ENCODE measurements around the gene NPB.

NPB gene

DNA sequence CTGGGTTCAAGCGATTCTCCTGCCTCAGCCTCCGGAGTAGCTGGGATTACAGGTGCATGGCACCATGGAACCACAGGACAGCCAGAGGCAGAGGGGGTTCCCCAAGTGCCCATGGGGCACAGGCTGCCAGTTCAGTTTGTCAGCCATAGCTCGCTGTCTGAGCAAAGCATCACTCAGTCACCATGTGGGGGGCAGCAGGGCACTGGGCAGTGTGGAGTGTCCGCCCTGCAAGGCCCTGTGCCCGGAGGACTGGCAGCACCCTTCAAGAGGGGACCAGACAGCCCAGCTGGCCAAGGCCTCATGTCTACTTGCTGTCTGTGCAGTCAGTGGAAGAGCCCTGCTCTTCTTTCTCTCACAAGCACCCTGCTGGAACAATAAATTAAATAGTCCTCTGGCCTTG, 17.1 kb upstream of the NPB start:
- no peak for DNase-seq
- Mint-ChIP-seq H3K4me3 (no peak overlapping the region), H3K27ac (no peak overlapping the region), H3K4me1 (peaks cover 30% of the 10 kb centered on the region), H3K27me3 (no peaks in the 10 kb centered on the region), H3K36me3 (peaks cover 56% of the 10 kb centered on the region), H3K9me3 (no peaks in the 10 kb centered on the region)
- CTCF ChIA-PET = interaction anchor here (0.8 kb wide), 1 partner anchor 15 kb away, joined by 3 read pairs; no protein-coding TSS in a partner anchor

DNA sequence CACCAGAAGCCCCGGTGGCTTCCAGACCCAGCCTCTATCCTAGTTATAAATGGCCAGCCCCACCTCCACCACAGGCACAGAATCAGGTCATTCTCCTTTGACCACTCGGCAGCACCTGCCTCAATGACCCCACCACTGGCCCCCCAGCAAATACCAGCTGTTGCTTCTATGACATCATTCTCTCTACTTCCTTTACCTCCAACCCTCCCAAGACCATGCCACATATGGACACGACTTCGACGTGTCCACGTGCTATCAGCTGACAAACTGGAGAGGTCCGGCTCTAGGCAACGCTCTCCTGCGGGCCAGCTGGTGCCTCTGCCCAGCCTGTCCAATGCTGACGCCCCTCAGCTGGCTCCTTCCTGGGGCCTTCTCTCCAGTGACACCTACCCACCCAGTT, 16.6 kb upstream of the NPB start:
- H3K27ac Mint-ChIP-seq = peak overlapping the region; percentile 77
- H3K36me3 Mint-ChIP-seq = peaks cover 57% of the 10 kb centered on the region
- H3K4me1 Mint-ChIP-seq = peaks cover 35% of the 10 kb centered on the region
- H3K27me3 Mint-ChIP-seq = no peaks in the 10 kb centered on the region
- no peak overlapping the region for H3K4me3 Mint-ChIP-seq
- CTCF ChIA-PET = interaction anchor here (0.8 kb wide), 1 partner anchor 16 kb away, joined by 3 read pairs; no protein-coding TSS in a partner anchor
- no peaks in the 10 kb centered on the region for H3K9me3 Mint-ChIP-seq
- no peak for DNase-seq

DNA sequence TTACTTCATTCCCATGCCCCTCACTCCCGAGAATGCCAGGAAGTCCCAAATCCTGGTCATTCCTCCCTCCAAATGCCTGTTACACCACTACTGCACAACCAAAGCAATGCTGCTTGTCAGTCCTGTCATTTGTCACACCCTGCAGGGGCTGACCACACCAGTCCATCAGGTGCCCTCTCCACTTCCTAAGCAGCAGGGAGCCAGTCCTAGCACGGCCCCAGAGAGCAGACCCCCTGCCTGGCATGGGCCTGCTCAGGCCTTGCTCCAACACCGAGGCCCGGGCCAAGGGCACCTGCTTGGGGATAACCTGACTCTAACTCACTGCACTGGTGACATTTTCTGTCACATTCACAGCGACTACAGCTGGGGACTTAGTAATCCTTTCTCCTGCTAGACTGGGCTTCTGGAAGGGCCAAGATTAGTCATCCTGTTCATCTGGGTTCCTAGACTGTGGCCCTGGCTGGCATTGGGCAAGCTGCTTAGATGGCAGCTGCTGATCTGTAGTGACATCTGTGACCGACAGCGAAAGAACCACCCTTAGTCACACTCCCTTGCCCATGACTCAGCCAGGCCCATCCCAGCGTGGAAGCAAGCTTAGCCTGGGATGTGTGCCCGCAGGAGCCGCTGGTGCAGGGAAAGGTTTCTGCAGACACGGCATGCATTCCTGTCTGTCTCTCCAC, 16.0 kb upstream of the NPB start:
- Mint-ChIP-seq H3K4me3 (no peak overlapping the region), H3K4me1 (peaks cover 37% of the 10 kb centered on the region), H3K27me3 (no peaks in the 10 kb centered on the region), H3K36me3 (peaks cover 59% of the 10 kb centered on the region), H3K27ac (peak overlapping the region; percentile 77), H3K9me3 (no peaks in the 10 kb centered on the region)
- no peak for DNase-seq
- CTCF ChIA-PET = interaction anchor here (0.8 kb wide), 1 partner anchor 16 kb away, joined by 3 read pairs; no protein-coding TSS in a partner anchor

DNA sequence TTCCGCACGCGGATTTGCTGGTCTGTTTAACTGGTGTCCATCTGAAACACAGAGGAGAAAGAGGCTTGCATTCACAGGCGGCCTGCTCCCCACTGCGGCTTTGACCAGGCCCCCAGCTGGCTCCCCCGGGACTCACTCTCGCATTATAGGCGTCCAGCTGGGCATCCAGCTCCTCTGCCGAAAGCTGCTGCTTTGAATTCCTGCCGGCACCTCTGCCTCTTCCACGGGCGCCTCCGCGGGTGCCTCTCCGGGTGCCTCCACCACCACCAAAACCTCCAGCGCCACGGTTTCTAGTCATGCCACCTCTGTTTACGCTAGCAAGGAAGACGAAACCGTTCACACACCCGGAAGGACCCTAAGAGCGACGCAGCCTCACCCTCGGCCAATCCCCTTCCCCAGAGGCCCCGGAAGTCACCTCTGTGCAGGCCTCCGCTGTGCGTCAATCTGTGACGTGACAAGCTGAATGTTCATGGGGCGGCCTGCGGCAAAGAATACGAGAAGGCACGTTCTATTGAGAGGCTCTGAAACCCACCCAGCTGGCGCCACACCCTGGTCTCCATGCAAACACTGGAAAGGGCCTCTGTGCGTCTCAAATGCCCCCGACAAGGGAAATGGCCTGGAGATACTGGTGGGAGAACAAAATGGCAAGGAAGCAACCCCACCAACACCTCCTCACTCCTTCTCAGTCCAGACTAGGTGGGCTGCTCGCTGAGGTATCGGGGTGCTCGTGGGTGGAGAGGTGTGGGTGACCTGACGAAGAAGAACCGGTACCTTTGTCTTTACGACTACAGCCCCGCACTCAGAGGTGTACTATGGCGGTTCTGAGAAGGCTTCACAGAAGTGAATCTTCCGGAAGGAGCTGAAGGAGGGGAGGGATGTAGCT, 13.7 kb upstream of the NPB start:
- CTCF ChIA-PET = no interaction called here
- H3K4me3 Mint-ChIP-seq = peak overlapping the region; percentile 56
- no peaks in the 10 kb centered on the region for H3K27me3 Mint-ChIP-seq
- peaks cover 51% of the 10 kb centered on the region for H3K36me3 Mint-ChIP-seq
- peaks cover 43% of the 10 kb centered on the region for H3K4me1 Mint-ChIP-seq
- peak overlapping the region; percentile 37 for H3K27ac Mint-ChIP-seq
- DNase-seq = no peak
- no peaks in the 10 kb centered on the region for H3K9me3 Mint-ChIP-seq

- no peaks in the 10 kb centered on the region for H3K9me3 Mint-ChIP-seq
- H3K4me3 Mint-ChIP-seq = peak overlapping the region; percentile 56
- no peak for DNase-seq
- H3K36me3 Mint-ChIP-seq = peaks cover 49% of the 10 kb centered on the region
- CTCF ChIA-PET = no interaction called here
- peak overlapping the region; percentile 81 for H3K27ac Mint-ChIP-seq
- peaks cover 45% of the 10 kb centered on the region for H3K4me1 Mint-ChIP-seq
- H3K27me3 Mint-ChIP-seq = no peaks in the 10 kb centered on the region
Measured at GRCh38 chr17:81888988-81889595, 12.9 kb upstream of the NPB start.

DNA sequence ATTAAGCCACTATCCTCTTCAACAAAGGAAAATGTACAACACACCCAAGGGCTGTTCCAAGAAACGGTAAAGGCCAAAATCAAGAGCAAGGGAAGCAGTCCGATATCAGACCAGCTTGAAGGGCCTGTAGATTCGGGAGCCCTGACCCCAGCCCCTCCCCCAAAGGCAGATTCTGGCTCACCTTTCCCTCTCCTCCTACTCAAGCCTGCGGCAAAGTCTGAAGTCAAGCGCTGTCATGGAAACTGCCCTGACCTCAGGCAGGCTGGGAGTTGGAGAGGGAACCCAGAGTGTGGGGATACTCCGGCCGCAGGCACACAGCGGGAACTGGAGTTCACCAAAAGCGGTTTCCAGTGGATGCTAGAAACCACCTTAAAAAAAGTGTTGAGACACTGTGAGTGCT, 12.4 kb upstream of the NPB start:
- no peaks in the 10 kb centered on the region for H3K27me3 Mint-ChIP-seq
- peak overlapping the region; percentile 81 for H3K27ac Mint-ChIP-seq
- CTCF ChIA-PET = no interaction called here
- H3K4me3 Mint-ChIP-seq = peak overlapping the region; percentile 87
- DNase-seq = no peak
- H3K4me1 Mint-ChIP-seq = peaks cover 45% of the 10 kb centered on the region
- H3K36me3 Mint-ChIP-seq = peaks cover 45% of the 10 kb centered on the region
- no peaks in the 10 kb centered on the region for H3K9me3 Mint-ChIP-seq

- Mint-ChIP-seq H3K4me3 (peak overlapping the region; percentile 87), H3K27ac (peak overlapping the region; percentile 98), H3K4me1 (peaks cover 42% of the 10 kb centered on the region), H3K36me3 (peaks cover 40% of the 10 kb centered on the region), H3K27me3 (no peaks in the 10 kb centered on the region), H3K9me3 (no peaks in the 10 kb centered on the region)
- CTCF ChIA-PET = interaction anchor here (0.6 kb wide), 1 partner anchor 36 kb away, joined by 3 read pairs; no protein-coding TSS in a partner anchor
- DNase-seq = peak; percentile 59
Measured at GRCh38 chr17:81890447-81891302, 11.4 kb upstream of the NPB start.

DNA sequence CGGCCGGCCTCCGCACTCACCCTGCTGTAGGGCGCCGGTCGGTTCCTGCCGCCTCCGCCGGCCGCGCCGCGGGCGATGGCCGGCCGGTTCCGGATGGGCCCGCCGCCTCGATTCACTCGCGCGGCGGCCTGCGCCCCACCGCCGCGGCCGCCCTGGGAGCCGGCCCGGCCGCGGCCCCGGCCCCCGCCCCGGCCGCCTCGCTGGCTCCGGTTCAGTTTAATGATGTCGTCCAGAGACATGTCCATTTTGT, 10.8 kb upstream of the NPB start:
- CTCF ChIA-PET = interaction anchor here (0.6 to 1.3 kb wide), 3 partner anchors 22 to 36 kb away, joined by 3 read pairs; no protein-coding TSS in a partner anchor
- peak overlapping the region; percentile 99 for H3K27ac Mint-ChIP-seq
- DNase-seq = no peak
- peaks cover 37% of the 10 kb centered on the region for H3K36me3 Mint-ChIP-seq
- H3K4me3 Mint-ChIP-seq = peak overlapping the region; percentile 96
- H3K9me3 Mint-ChIP-seq = no peaks in the 10 kb centered on the region
- H3K27me3 Mint-ChIP-seq = no peaks in the 10 kb centered on the region
- H3K4me1 Mint-ChIP-seq = peaks cover 37% of the 10 kb centered on the region

DNA sequence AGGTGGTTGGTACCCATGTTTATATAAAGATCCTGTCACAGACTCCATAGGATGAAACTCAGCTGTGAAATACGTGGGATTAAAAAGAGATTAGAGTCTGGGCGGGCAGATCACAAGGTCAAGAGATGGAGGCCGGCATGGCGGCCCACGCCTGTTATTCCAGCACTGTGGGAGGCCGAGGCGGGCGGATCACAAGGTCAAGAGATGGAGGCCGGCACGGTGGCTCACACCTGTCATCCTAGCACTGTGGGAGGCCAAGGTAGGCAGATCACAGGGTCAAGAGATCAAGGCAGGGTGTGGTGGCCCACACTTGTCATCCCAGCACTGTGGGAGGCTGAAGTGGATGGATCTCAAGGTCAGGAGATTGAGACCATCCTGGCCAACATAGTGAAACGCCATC, 6.6 kb upstream of the NPB start:
- H3K4me3 Mint-ChIP-seq = no peak overlapping the region
- CTCF ChIA-PET = no interaction called here
- no peak for DNase-seq
- H3K9me3 Mint-ChIP-seq = no peaks in the 10 kb centered on the region
- H3K27ac Mint-ChIP-seq = no peak overlapping the region
- peaks cover 21% of the 10 kb centered on the region for H3K36me3 Mint-ChIP-seq
- H3K27me3 Mint-ChIP-seq = no peaks in the 10 kb centered on the region
- H3K4me1 Mint-ChIP-seq = peaks cover 10% of the 10 kb centered on the region

GRCh38 chr17:81898029-81898866, 3.8 kb upstream of the NPB start:
- DNase-seq = no peak
- no peaks in the 10 kb centered on the region for H3K9me3 Mint-ChIP-seq
- H3K27ac Mint-ChIP-seq = no peak overlapping the region
- H3K4me1 Mint-ChIP-seq = peaks cover 7% of the 10 kb centered on the region
- H3K4me3 Mint-ChIP-seq = no peak overlapping the region
- H3K36me3 Mint-ChIP-seq = peaks cover 22% of the 10 kb centered on the region
- H3K27me3 Mint-ChIP-seq = peaks cover 24% of the 10 kb centered on the region
- CTCF ChIA-PET = no interaction called here

DNA sequence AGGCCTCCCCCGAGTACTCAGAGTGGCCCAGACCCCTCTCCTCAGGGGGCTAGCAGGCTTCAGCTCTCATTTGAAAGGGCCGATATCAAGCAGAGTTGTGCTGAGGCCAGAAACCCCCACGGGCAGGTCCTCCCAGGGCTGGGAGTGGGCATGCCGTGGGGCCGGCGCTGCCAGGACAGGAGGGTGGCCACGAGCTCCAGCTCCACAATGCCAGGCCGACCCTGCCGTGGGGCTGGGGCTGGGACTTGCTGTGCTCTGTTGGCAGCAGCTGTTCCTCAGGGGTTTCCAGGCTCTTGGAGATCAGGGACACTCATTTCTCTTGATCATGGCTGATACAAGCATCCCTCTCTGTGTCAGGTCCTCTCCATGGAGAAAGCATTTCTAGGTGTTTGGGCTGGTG, 3.2 kb upstream of the NPB start:
- peaks cover 22% of the 10 kb centered on the region for H3K36me3 Mint-ChIP-seq

DNA sequence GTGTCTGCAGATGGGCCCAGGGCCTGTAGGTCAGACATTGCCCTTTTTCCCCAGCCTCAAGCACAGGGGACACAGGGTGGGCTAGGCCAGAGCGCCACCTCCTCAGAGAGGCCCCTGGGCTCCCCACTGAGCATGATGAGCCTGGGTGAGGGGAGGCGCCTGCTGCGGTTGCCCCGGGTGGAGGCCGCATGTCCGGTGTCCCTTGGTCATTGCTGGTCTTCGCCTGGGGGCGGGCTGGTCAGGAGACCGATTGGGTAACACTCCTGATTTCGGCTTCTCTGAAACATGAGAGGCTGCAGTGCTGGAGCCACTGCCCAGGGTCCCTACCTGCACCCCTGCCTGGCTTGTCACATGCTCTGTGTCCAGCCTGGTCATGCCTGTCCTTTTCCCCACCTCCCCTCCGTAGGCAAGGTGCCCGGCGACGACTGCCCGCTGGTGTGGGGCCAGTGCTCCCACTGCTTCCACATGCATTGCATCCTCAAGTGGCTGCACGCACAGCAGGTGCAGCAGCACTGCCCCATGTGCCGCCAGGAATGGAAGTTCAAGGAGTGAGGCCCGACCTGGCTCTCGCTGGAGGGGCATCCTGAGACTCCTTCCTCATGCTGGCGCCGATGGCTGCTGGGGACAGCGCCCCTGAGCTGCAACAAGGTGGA, 2.4 kb upstream of the NPB start:
- H3K36me3 Mint-ChIP-seq = peaks cover 24% of the 10 kb centered on the region
- CTCF ChIA-PET = no interaction called here
- H3K9me3 Mint-ChIP-seq = no peaks in the 10 kb centered on the region
- DNase-seq = no peak
- H3K27me3 Mint-ChIP-seq = peaks cover 32% of the 10 kb centered on the region
- H3K4me1 Mint-ChIP-seq = peaks cover 5% of the 10 kb centered on the region
- no peak overlapping the region for H3K27ac Mint-ChIP-seq
- no peak overlapping the region for H3K4me3 Mint-ChIP-seq

More for the DNA sequence above, 3.2 kb upstream of the NPB start:
- no peak overlapping the region for H3K27ac Mint-ChIP-seq
- CTCF ChIA-PET = no interaction called here
- no peak for DNase-seq
- peaks cover 30% of the 10 kb centered on the region for H3K27me3 Mint-ChIP-seq
- H3K4me1 Mint-ChIP-seq = peaks cover 5% of the 10 kb centered on the region
- H3K9me3 Mint-ChIP-seq = no peaks in the 10 kb centered on the region
- H3K4me3 Mint-ChIP-seq = no peak overlapping the region

Measured in activated naive CD4-positive, alpha-beta T cell treated with anti-CD3 and anti-CD28 coated beads, Interleukin-2, amount 10 ng/mL, durations not matched to agents 7 days and 5 days (primary cell).